CD8-positive, alpha-beta memory T cell (primary cell): ENCODE measurements around the gene CLCN7. TPM values are rescaled to one million over a fixed set of nuclear protein-coding genes. Genes with fewer than 3 reads are reported as not detected.
A peak's percentile ranks its signal among the peaks of the same experiment; 100 is the strongest.
"Not testable (repeated sequence)": the region's sequence is repeated elsewhere in the genome, so short reads cannot be mapped to it uniquely, and the experiment has no call there.

Experiments
- CTCF ChIA-PET: fragments of 350-600 bp; sonication (Branson Sonifier 250); formaldehyde crosslinking; loops from one replicate; lab custom pipeline; 2021; ENCODE audit warnings: antibody characterized with exemption; lab: Charles Lee
- POLR2A ChIA-PET: fragments of 350-600 bp; sonication (Branson Sonifier 250); formaldehyde crosslinking; loops from one replicate; lab custom pipeline; 2021; ENCODE audit warnings: antibody characterized with exemption; lab: Charles Lee
- DNase-seq, 5 donors: peaks; one replicate each; pipeline versions ENCODE4 v3.0.0 to v3.0.0-alpha.2; 2020 to 2022; ENCODE audit warnings: mixed read lengths in 1 of 5
- H3K27ac ChIP-seq: one replicate; pipeline ENCODE4 v1.7.0; 2013; ENCODE audit warnings: low read depth, mild to moderate bottlenecking, low read length, moderate library complexity
- H3K27me3 ChIP-seq: 2 replicates; pipeline ENCODE4 v1.7.0; 2013; ENCODE audit warnings: low read length, mild to moderate bottlenecking; ENCODE audit not compliant: insufficient read depth, poor library complexity, severe bottlenecking
- H3K36me3 ChIP-seq: 2 replicates; pipeline ENCODE4 v1.7.0; 2013; ENCODE audit warnings: mild to moderate bottlenecking, low read length, moderate library complexity; ENCODE audit not compliant: insufficient read depth
- H3K4me1 ChIP-seq: 2 replicates; pipeline ENCODE4 v1.7.0; 2013; ENCODE audit warnings: mild to moderate bottlenecking, low read length, moderate library complexity; ENCODE audit not compliant: insufficient read depth
- H3K4me3 ChIP-seq: 2 replicates; pipeline ENCODE4 v1.7.0; 2013; ENCODE audit warnings: mild to moderate bottlenecking, low read length
- H3K9me3 ChIP-seq: 2 replicates; pipeline ENCODE4 v1.7.0; 2013; ENCODE audit warnings: mild to moderate bottlenecking, low read length
- H3K27ac Mint-ChIP-seq, 8 donors: one replicate each; pipeline ENCODE4 v1.8.0; 2020 to 2021; ENCODE audit warnings: mixed read lengths in 8 of 8, mild to moderate bottlenecking in 6 of 8, inconsistent platforms in 3 of 8, moderate library complexity in 3 of 8
- H3K27me3 Mint-ChIP-seq, 2 donors: one replicate each; pipeline ENCODE4 v1.8.0; 2020 to 2021; ENCODE audit warnings: mixed read lengths in 2 of 2, mild to moderate bottlenecking in 1 of 2, moderate library complexity in 1 of 2
- H3K36me3 Mint-ChIP-seq, 3 donors: one replicate each; pipeline ENCODE4 v1.8.0; 2020 to 2021; ENCODE audit warnings: mixed read lengths in 3 of 3, inconsistent platforms in 1 of 3, mild to moderate bottlenecking in 1 of 3
- H3K4me1 Mint-ChIP-seq, 3 donors: one replicate each; pipeline ENCODE4 v1.8.0; 2020 to 2021; ENCODE audit warnings: mixed read lengths in 3 of 3, inconsistent platforms in 1 of 3, mild to moderate bottlenecking in 1 of 3
- H3K4me3 Mint-ChIP-seq, 7 donors: one replicate each; pipeline ENCODE4 v1.8.0; 2020 to 2021; ENCODE audit warnings: mixed read lengths in 7 of 7, mild to moderate bottlenecking in 6 of 7, moderate library complexity in 4 of 7, inconsistent platforms in 2 of 7
- H3K9me3 Mint-ChIP-seq, 5 donors: one replicate each; pipeline ENCODE4 v1.8.0; 2020 to 2022; ENCODE audit warnings: mixed read lengths in 5 of 5, mild to moderate bottlenecking in 3 of 5, moderate library complexity in 2 of 5, inconsistent platforms in 1 of 5
- polyA plus RNA-seq: library from polyadenylated mRNA; unstranded; fragments of 300-500 nt; fragmentation: Illumina TruSeq; gene quantifications from one replicate; pipeline ENCODE4 v1.2.3, GENCODE V29; 2021
- total RNA-seq, 2 experiments: library from RNA; stranded (reverse); gene quantifications; one replicate each; pipeline ENCODE4 v1.2.3, GENCODE V29; 2021

The CLCN7 gene
- total and polyA plus RNA-seq, 3 experiments from 2014 or later = 29.3 to 59.1 (median 52.8) TPM

DNA sequence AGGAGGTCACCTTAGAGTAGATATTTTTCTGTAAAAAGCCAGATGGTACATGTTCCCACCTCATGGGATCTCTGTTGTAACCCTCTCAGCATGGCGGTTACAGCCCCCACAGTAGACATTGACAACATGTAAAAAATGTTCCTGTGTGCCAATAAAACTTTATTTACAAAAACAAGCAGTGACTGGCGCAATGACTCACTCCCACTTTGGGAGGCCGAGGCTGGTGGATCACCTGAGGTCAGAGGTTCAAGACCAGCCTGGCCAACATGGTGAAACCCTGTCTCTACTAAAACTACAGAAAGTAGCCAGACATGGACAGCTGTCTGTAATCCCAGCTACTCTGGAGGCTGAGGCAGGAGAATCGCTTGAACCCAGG, 35.1 kb downstream of the CLCN7 start:
- H3K27me3 ChIP-seq, CTCF ChIA-PET, H3K9me3 Mint-ChIP-seq, H3K36me3 Mint-ChIP-seq, H3K4me3 Mint-ChIP-seq, H3K36me3 ChIP-seq, H3K27me3 Mint-ChIP-seq, H3K4me1 Mint-ChIP-seq, H3K4me3 ChIP-seq, H3K27ac ChIP-seq, H3K9me3 ChIP-seq, DNase-seq, H3K4me1 ChIP-seq: not testable (repeated sequence)
- POLR2A ChIA-PET = interaction anchor here (0.7 kb wide), 1 partner anchor 13 kb away, joined by 5 read pairs; no protein-coding TSS in a partner anchor
- H3K27ac Mint-ChIP-seq = peak overlapping the region in 1 of 8 donors; percentile 26

DNA sequence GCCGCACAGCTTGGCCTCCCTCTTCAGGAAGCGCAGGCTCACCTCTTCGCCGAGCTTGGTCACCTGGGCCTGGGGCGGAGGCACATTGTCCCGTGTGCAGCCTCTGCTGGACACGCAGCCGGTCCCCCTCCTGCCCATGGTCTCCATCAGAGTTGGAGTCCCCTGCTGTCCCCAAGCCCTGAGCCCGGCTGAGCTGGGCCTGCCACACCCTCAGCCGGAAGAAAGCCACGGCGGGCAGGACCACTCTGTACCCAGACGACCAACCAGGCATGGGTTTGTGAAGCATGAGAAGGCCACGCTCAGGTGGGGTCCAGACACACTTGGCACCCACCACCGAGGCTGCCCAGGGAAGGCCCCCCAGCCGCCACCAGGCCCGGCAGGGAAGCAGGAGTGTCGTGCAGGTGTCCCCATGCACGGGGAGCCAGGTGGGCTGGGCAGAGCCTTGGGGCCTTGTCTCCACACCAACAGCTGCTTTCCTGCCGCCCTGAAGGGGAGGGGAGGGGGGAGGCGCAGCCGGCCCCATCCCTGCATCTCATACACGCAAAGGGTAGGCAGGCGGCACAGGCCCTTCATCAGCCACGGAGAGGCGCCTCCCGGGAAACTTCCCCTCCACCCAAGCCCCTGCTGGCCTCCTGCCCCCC, 35.6 kb downstream of the CLCN7 start:
- Histone ChIP-seq H3K4me3 (no peak overlapping the region), H3K36me3 (no peaks in the 10 kb centered on the region), H3K4me1 (no peaks in the 10 kb centered on the region), H3K27me3 (no peaks in the 10 kb centered on the region), H3K9me3 (no peaks in the 10 kb centered on the region), H3K27ac (no peak overlapping the region)
- no peaks in the 10 kb centered on the region for H3K4me1 Mint-ChIP-seq
- H3K27ac Mint-ChIP-seq = no peak overlapping the region
- CTCF ChIA-PET = no interaction called here
- POLR2A ChIA-PET = no interaction called here
- DNase-seq = no peak
- H3K36me3 Mint-ChIP-seq = no peaks in the 10 kb centered on the region
- H3K9me3 Mint-ChIP-seq = no peaks in the 10 kb centered on the region
- no peak overlapping the region for H3K4me3 Mint-ChIP-seq
- H3K27me3 Mint-ChIP-seq = no peaks in the 10 kb centered on the region

GRCh38 chr16:1438229-1439057, 36.4 kb downstream of the CLCN7 start:
- Mint-ChIP-seq H3K27me3 (no peaks in the 10 kb centered on the region), H3K4me1 (no peaks in the 10 kb centered on the region), H3K36me3 (no peaks in the 10 kb centered on the region), H3K4me3 (no peak overlapping the region), H3K27ac (no peak overlapping the region), H3K9me3 (no peaks in the 10 kb centered on the region)
- Histone ChIP-seq H3K4me3 (no peak overlapping the region), H3K36me3 (no peaks in the 10 kb centered on the region), H3K27me3 (no peaks in the 10 kb centered on the region), H3K9me3 (no peaks in the 10 kb centered on the region), H3K27ac (no peak overlapping the region), H3K4me1 (no peaks in the 10 kb centered on the region)
- no peak for DNase-seq
- POLR2A ChIA-PET = interaction anchor here (0.6 kb wide), 1 partner anchor 24 kb away, joined by 3 read pairs; no protein-coding TSS in a partner anchor
- CTCF ChIA-PET = no interaction called here

DNA sequence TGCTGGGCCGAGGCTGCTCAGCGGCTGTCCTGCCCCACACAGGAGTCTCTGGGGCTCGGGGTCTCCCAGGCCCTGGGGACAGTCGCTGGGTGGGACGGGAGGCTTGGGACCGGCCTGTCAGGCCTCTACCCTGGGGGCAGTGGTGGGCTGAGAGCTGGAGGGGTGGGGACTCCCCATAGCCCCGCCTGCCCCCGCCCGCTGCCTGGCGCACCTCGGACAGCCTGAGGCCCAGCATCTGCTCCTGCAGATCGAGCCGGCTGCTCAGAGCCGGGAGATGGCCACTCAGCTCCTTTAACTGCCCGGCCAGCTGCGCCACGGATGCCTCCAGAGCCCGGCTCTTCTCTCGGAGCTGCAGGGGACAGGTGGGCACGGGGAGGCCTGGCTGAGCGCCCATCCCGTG, 37.2 kb downstream of the CLCN7 start:
- no peak for DNase-seq
- Histone ChIP-seq H3K4me1 (no peaks in the 10 kb centered on the region), H3K4me3 (no peak overlapping the region), H3K27me3 (no peaks in the 10 kb centered on the region), H3K27ac (no peak overlapping the region), H3K9me3 (no peaks in the 10 kb centered on the region), H3K36me3 (no peaks in the 10 kb centered on the region)
- POLR2A ChIA-PET = no interaction called here
- Mint-ChIP-seq H3K36me3 (no peaks in the 10 kb centered on the region), H3K27ac (no peak overlapping the region), H3K27me3 (no peaks in the 10 kb centered on the region), H3K9me3 (no peaks in the 10 kb centered on the region), H3K4me1 (no peaks in the 10 kb centered on the region), H3K4me3 (no peak overlapping the region)
- CTCF ChIA-PET = no interaction called here

DNA sequence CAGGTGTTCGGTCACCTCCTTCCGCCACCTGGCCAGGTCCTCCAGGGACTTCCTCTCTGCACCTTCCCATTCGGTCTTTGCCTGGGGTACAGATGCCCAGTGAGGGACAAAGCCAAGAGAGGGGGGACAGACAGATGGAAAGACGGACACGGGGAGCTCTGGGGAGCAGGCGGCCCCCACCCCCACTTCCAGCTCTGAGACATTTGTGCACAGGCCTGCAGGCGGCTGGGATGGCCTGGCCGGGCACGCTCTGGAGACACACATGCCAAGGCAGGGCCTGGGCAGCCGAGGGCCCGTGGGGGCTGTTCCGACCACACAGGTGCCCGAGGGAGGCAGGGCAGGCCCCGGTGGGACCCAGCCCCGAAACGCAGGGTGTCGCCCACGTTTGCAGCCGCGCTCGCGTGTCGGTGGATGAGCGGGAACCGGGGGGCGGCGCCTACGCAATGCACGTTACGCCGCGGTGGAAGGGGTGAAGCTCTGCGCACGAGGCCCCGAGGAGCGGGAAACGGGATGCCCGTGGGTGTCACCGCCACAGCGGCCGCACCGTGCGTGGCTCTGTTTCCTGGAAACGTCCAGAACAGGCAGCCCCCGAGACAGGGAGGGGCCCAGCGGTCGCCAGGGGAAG, 38.0 kb downstream of the CLCN7 start:
- H3K27ac ChIP-seq = no peak overlapping the region
- Mint-ChIP-seq H3K4me3 (no peak overlapping the region), H3K27me3 (no peaks in the 10 kb centered on the region), H3K27ac (no peak overlapping the region), H3K4me1 (peaks cover 0 to 5% (median 0%) of the 10 kb centered on the region in 3 donors), H3K9me3 (no peaks in the 10 kb centered on the region), H3K36me3 (no peaks in the 10 kb centered on the region)
- ChIA-PET POLR2A (no interaction called here), CTCF (no interaction called here)
- no peaks in the 10 kb centered on the region for H3K4me1 ChIP-seq
- H3K4me3 ChIP-seq = no peak overlapping the region
- no peaks in the 10 kb centered on the region for H3K9me3 ChIP-seq
- no peaks in the 10 kb centered on the region for H3K27me3 ChIP-seq
- no peaks in the 10 kb centered on the region for H3K36me3 ChIP-seq
- no peak for DNase-seq

GRCh38 chr16:1435921-1436697, 38.7 kb downstream of the CLCN7 start:
- no peaks in the 10 kb centered on the region for H3K9me3 Mint-ChIP-seq
- no peak for DNase-seq

GRCh38 chr16:1434644-1435592, 39.9 kb downstream of the CLCN7 start:
- no peak overlapping the region for H3K27ac ChIP-seq
- no peaks in the 10 kb centered on the region for H3K9me3 ChIP-seq
- Mint-ChIP-seq H3K27me3 (no peaks in the 10 kb centered on the region), H3K9me3 (no peaks in the 10 kb centered on the region), H3K27ac (no peak overlapping the region), H3K36me3 (no peaks in the 10 kb centered on the region), H3K4me1 (peaks cover 0 to 5% (median 0%) of the 10 kb centered on the region in 3 donors), H3K4me3 (no peak overlapping the region)
- H3K27me3 ChIP-seq = no peaks in the 10 kb centered on the region
- H3K4me1 ChIP-seq = no peaks in the 10 kb centered on the region
- POLR2A ChIA-PET = interaction anchor here (0.9 kb wide), 1 partner anchor 59 kb away, joined by 3 read pairs; the partner anchor contains the start of gene TELO2
- DNase-seq = no peak
- no peaks in the 10 kb centered on the region for H3K36me3 ChIP-seq
- CTCF ChIA-PET = interaction anchor here (1.1 kb wide), 1 partner anchor 43 kb away, joined by 3 read pairs; no protein-coding TSS in a partner anchor
- H3K4me3 ChIP-seq = no peak overlapping the region

More at GRCh38 chr16:1435921-1436697, 38.7 kb downstream of the CLCN7 start:
- H3K27me3 ChIP-seq = no peaks in the 10 kb centered on the region
- no peaks in the 10 kb centered on the region for H3K4me1 ChIP-seq
- no peak overlapping the region for H3K27ac ChIP-seq
- Mint-ChIP-seq H3K27ac (peak overlapping the region in 1 of 8 donors; percentile 78), H3K36me3 (no peaks in the 10 kb centered on the region), H3K27me3 (no peaks in the 10 kb centered on the region), H3K4me1 (peaks cover 0 to 5% (median 0%) of the 10 kb centered on the region in 3 donors), H3K4me3 (no peak overlapping the region)
- no peaks in the 10 kb centered on the region for H3K9me3 ChIP-seq
- POLR2A ChIA-PET = no interaction called here
- no peak overlapping the region for H3K4me3 ChIP-seq
- CTCF ChIA-PET = interaction anchor here (1.1 kb wide), 1 partner anchor 42 kb away, joined by 3 read pairs; no protein-coding TSS in a partner anchor
- H3K36me3 ChIP-seq = no peaks in the 10 kb centered on the region
